K562 (cell line): ENCODE results near the gene GSTO2. TPM values are rescaled to one million over a fixed set of nuclear protein-coding genes. Genes with fewer than 3 reads are reported as not detected.

Experiments used
- ATAC-seq: fragments of 200-7000 bp; cut with Tn5 transposase; 3 replicates; pipeline ENCODE4 v1.9.1; 2020; ENCODE audit warnings: moderate library complexity
- BruUV-seq: library from RNA; stranded (reverse); fragments of 400-500 nt; replicated peaks from 2 replicates; lab custom pipeline; 2021; lab: Mats Ljungman, UMichigan
- CTCF ChIA-PET: fragments of 300-600 bp; formaldehyde crosslinking; extraction: SDS; loops from one replicate; lab custom pipeline; 2021; ENCODE audit warnings: low intra/inter-chr PET ratio; lab: Yijun Ruan, JAX
- POLR2A ChIA-PET: fragments of 300-600, 350-650 bp; sonication (Branson Sonifier 250); formaldehyde crosslinking; extraction: SDS; loops from one replicate; lab custom pipeline; 2021; ENCODE audit warnings: antibody characterized with exemption, inconsistent platforms; lab: Yijun Ruan, JAX
- DNase-seq, 4 experiments: peaks; one replicate each; pipeline versions ENCODE4 v3.0.0 to v3.0.0-alpha.2; 2011 to 2018; ENCODE audit warnings: low spot score in 3 of 4, mixed read lengths in 3 of 4; ENCODE audit errors: extremely low read depth in 1 of 4
- FAIRE-seq: peaks from 2 replicates; lab custom pipeline; 2011; peaks lifted over from hg19 to GRCh38; lab: Jason Lieb, UNC
- H2AFZ ChIP-seq: 2 replicates; pipeline ENCODE4 v1.6.0; 2011; ENCODE audit warnings: low read depth, low read length, control low read depth, inconsistent platforms
- H3K27ac ChIP-seq: fragments of 200-600 bp; 3 replicates; pipeline ENCODE4 v1.8.0; 2011; ENCODE audit warnings: low read depth, mild to moderate bottlenecking, control low read depth, inconsistent platforms, low read length, moderate library complexity, mixed read lengths; ENCODE audit errors: extremely low read depth
- H3K27me3 ChIP-seq, 2 experiments: fragments of 300-600 bp in 1 of 2; 2 replicates in 1 of 2; 3 replicates in 1 of 2; pipeline versions ENCODE4 v1.6.0 to v1.8.0; 2011; ENCODE audit warnings: inconsistent platforms in 2 of 2, low read length in 2 of 2, mild to moderate bottlenecking in 1 of 2, mixed read lengths in 1 of 2, moderate library complexity in 1 of 2; ENCODE audit not compliant: control insufficient read depth in 2 of 2, insufficient read depth in 2 of 2
- H3K36me3 ChIP-seq: fragments of 300-600 bp; 3 replicates; pipeline ENCODE4 v1.8.0; 2011; ENCODE audit warnings: mild to moderate bottlenecking, low read length, inconsistent platforms; ENCODE audit not compliant: control insufficient read depth, insufficient read depth
- H3K4me1 ChIP-seq, 2 experiments: fragments of 200-600 bp in 1 of 2; replicated peaks in 1 of 2; 2 replicates in 1 of 2; 3 replicates in 1 of 2; pipeline versions ENCODE4 v1.5.1 to v1.8.0; 2011; ENCODE audit warnings: inconsistent platforms in 2 of 2, low read length in 2 of 2, mild to moderate bottlenecking in 1 of 2, mixed read lengths in 1 of 2, moderate library complexity in 1 of 2; ENCODE audit not compliant: control insufficient read depth in 2 of 2, insufficient read depth in 2 of 2
- H3K4me2 ChIP-seq: 2 replicates; pipeline ENCODE4 v1.6.1; 2011; ENCODE audit warnings: low read length, control low read depth, inconsistent platforms, mixed read lengths; ENCODE audit not compliant: insufficient read depth
- H3K4me3 ChIP-seq: fragments of 200-600 bp; sonication (generic), shearing (Covaris generic); 2 replicates; pipeline ENCODE4 v1.5.1; 2016; ENCODE audit warnings: control low read depth, inconsistent platforms
- H3K79me2 ChIP-seq: fragments of 200-600 bp; 3 replicates; pipeline ENCODE4 v1.8.0; 2011; ENCODE audit warnings: low read length, inconsistent platforms; ENCODE audit not compliant: control insufficient read depth, insufficient read depth
- H3K9ac ChIP-seq, 2 experiments: 2 replicates each; pipeline versions ENCODE4 v1.6.0 to v1.6.1; 2011; ENCODE audit warnings: low read depth in 2 of 2, low read length in 2 of 2, control low read depth in 1 of 2, inconsistent platforms in 1 of 2, mild to moderate bottlenecking in 1 of 2, mixed read lengths in 1 of 2; ENCODE audit not compliant: insufficient read depth in 1 of 2
- H3K9me1 ChIP-seq: one replicate; pipeline ENCODE4 v1.6.0; 2011; ENCODE audit warnings: inconsistent platforms, mild to moderate bottlenecking, low read length, moderate library complexity; ENCODE audit not compliant: control insufficient read depth, insufficient read depth
- H3K9me3 ChIP-seq: replicated peaks from 2 replicates; pipeline ENCODE4 v1.5.1; 2011; ENCODE audit warnings: low read depth, low read length, inconsistent platforms; ENCODE audit not compliant: control insufficient read depth, insufficient read depth
- H4K20me1 ChIP-seq: replicated peaks from 2 replicates; pipeline ENCODE4 v1.6.1; 2011; ENCODE audit warnings: low read length, inconsistent platforms, mixed read lengths; ENCODE audit not compliant: control insufficient read depth, insufficient read depth
- FIP1L1 ChIP-seq: fragments of 200-400 bp; formaldehyde crosslinking; IDR thresholded peaks from 2 replicates; pipeline ENCODE4 v1.6.1; 2018; ENCODE audit warnings: mild to moderate bottlenecking, low read depth, low read length; ENCODE audit not compliant: poor library complexity, severe bottlenecking
- KAT2B ChIP-seq: IDR thresholded peaks from one replicate; pipeline ENCODE4 v1.6.1; 2012; ENCODE audit warnings: low read depth, mild to moderate bottlenecking, control low read depth, inconsistent platforms, low read length, moderate library complexity
- KLF10 ChIP-seq: fragments of 250-450 bp; sonication (Bioruptor Pico); IDR thresholded peaks from 2 replicates; pipeline ENCODE4 v1.6.1; 2021; ENCODE audit warnings: matching md5 sums
- KLF13 ChIP-seq: fragments of 450-650 bp; IDR thresholded peaks from 2 replicates; pipeline ENCODE4 v1.6.1; 2016; ENCODE audit warnings: missing genetic modification characterization, low read depth, mild to moderate bottlenecking, missing compliant biosample characterization, moderate library complexity, borderline replicate concordance
- MXD1 ChIP-seq: fragments of 250-450 bp; sonication (Bioruptor Pico); IDR thresholded peaks from 2 replicates; pipeline ENCODE4 v1.8.0; 2021; ENCODE audit warnings: borderline replicate concordance, mild to moderate bottlenecking, moderate library complexity; ENCODE audit not compliant: poor library complexity, severe bottlenecking
- MYBL2 ChIP-seq, 2 experiments: fragments of 450-650 bp in 1 of 2; sonication (generic) in 1 of 2; formaldehyde crosslinking in 1 of 2; IDR thresholded peaks; 2 replicates each; pipeline versions ENCODE4 v1.6.1 to v1.8.1; 2017 to 2022; ENCODE audit warnings: borderline replicate concordance in 1 of 2, inconsistent platforms in 1 of 2, low read depth in 1 of 2, mild to moderate bottlenecking in 1 of 2, missing genetic modification reagents in 1 of 2, moderate library complexity in 1 of 2
- PATZ1 ChIP-seq: fragments of 250-450 bp; sonication (Bioruptor Pico); IDR thresholded peaks from 2 replicates; pipeline ENCODE4 v1.5.0; 2020; ENCODE audit warnings: mild to moderate bottlenecking, borderline replicate concordance
- PBX2 ChIP-seq, 2 experiments: IDR thresholded peaks in 1 of 2; conservative IDR thresholded peaks in 1 of 2; 2 replicates each; pipeline ENCODE4 v1.6.1; 2016; ENCODE audit warnings: low read depth in 2 of 2, mild to moderate bottlenecking in 1 of 2, missing compliant biosample characterization in 1 of 2, missing genetic modification characterization in 1 of 2, moderate library complexity in 1 of 2
- TFE3 ChIP-seq: fragments of 450-650 bp; formaldehyde crosslinking; IDR thresholded peaks from 2 replicates; pipeline ENCODE4 v1.4.0; 2020; ENCODE audit warnings: mild to moderate bottlenecking, mixed read lengths
- TSC22D4 ChIP-seq: fragments of 450-650 bp; IDR thresholded peaks from 2 replicates; pipeline ENCODE4 v1.6.1; 2016; ENCODE audit warnings: missing genetic modification characterization, missing biosample characterization, control low read depth
- ZFP30 ChIP-seq: fragments of 250-450 bp; sonication (Bioruptor Pico); IDR thresholded peaks from 2 replicates; pipeline ENCODE4 v1.8.0; 2022; ENCODE audit warnings: moderate library complexity, mild to moderate bottlenecking, inconsistent platforms, borderline replicate concordance
- ZNF586 ChIP-seq: fragments of 450-650 bp; formaldehyde crosslinking; conservative IDR thresholded peaks from 2 replicates; pipeline ENCODE4 v1.4.0; 2020; ENCODE audit warnings: mild to moderate bottlenecking, moderate library complexity
- ZNF766 ChIP-seq: fragments of 200-800 bp; sonication (Bioruptor generic); conservative IDR thresholded peaks from 2 replicates; pipeline ENCODE4 v1.6.1; 2016; ENCODE audit warnings: missing genetic modification characterization, missing compliant biosample characterization
- ZZZ3 ChIP-seq: fragments of 450-650 bp; IDR thresholded peaks from 2 replicates; pipeline ENCODE4 v1.6.1; 2016; ENCODE audit warnings: antibody characterized with exemption, mild to moderate bottlenecking, moderate library complexity
- WGBS: fragments of 100-300 bp; shearing (Covaris generic); methylation state at CpG from one replicate; pipeline ENCODE4 v1.1.6; 2016; ENCODE audit warnings: low coverage, mixed read lengths; ENCODE audit not compliant: insufficient coverage; ENCODE audit errors: missing lambda C conversion rate; 5-methylcytosine and 5-hydroxymethylcytosine counted together
- in situ Hi-C: fragments of 300-500 bp; cut with MboI; formaldehyde crosslinking; loops from 4 replicates; pipeline ENCODE4 v1.15.0; 2018; ENCODE audit warnings: inconsistent platforms, mixed read lengths
- intact Hi-C: fragments of 100-400 bp; cut with micrococcal nuclease; formaldehyde crosslinking; loops from 2 replicates; pipeline ENCODE4 v1.14.2; 2022
- polyA plus RNA-seq, 8 experiments: library from polyadenylated mRNA; depleted of rRNA in 4 of 8; stranded (reverse) in 5 of 8; unstranded in 3 of 8; fragments of >200 nt; fragmentation: Nextera tagmentation in 2 of 8; fragmentation: Illumina TruSeq in 1 of 8; extraction: Ambion mirVana in 2 of 8; extraction: Trizol in 1 of 8; gene quantifications; 2 replicates each; pipeline versions ENCODE4 v1.2.1 to v1.2.3, GENCODE V29; 2011 to 2014; ENCODE audit warnings: inconsistent platforms in 1 of 8, missing spikeins in 1 of 8
- total RNA-seq, 7 experiments: library from RNA; depleted of rRNA in 6 of 7; stranded (reverse); fragments of >200 nt in 6 of 7; fragmentation: Illumina TruSeq in 2 of 7; extraction: Trizol in 2 of 7; gene quantifications; 2 replicates each; pipeline versions ENCODE4 v1.2.1 to v1.2.3, GENCODE V29; 2011 to 2021; ENCODE audit warnings: low replicate concordance in 1 of 7

The GSTO2 gene
- total and polyA plus RNA-seq, 9 of the 15 experiments (the other 6 are each of a cell fraction or from before 2014, with no cell fraction given): 0.18 to 1.8 (median 0.90) TPM

- CTCF ChIA-PET: no interaction called here
- Histone ChIP-seq H2AFZ (no peak overlapping the region), H3K4me2 (0 out of 2 replicates have a peak overlapping the region, but pooled peaks have one; percentile 70), H3K9me3 (no peaks in the 10 kb centered on the region), H3K4me3 (no peak overlapping the region), H3K79me2 (peaks cover 100% of the 10 kb centered on the region), H3K27me3 (no peaks in the 10 kb centered on the region), H3K36me3 (peaks cover 84% of the 10 kb centered on the region), H3K27ac (peak overlapping the region; percentile 22; the same call in 1 of the 3 replicates), H3K9me1 (peaks cover 19% of the 10 kb centered on the region), H3K4me1 (peaks cover 58 to 61% of the 10 kb centered on the region in 2 experiments), H4K20me1 (peaks cover 73% of the 10 kb centered on the region), H3K9ac (peak overlapping the region in 1 of 2 experiments; percentile 79; a peak in 2 of 4 replicates)
- FAIRE-seq: no peak
- POLR2A ChIA-PET: interaction anchor here (1.3 kb wide), 1 partner anchor 17 kb away, joined by 7 read pairs; no protein-coding TSS in a partner anchor
- 33% methylated on average over 1 of the region's 3 CpGs for WGBS
- no peak for ATAC-seq
- DNase-seq: no peak
- no TSS peak for BruUV-seq
- in situ Hi-C loops: no loop called here
- intact Hi-C loops: no loop called here
- no peak for TF ChIP-seq ZNF766 (CRISPR knock-in tag)
- no peak for TF ChIP-seq TFE3
- no peak for TF ChIP-seq MXD1
- TF ChIP-seq MYBL2 (IDR thresholded peaks at IDR 0.05; ENCODE audit: low read depth): no peak
- no peak for TF ChIP-seq MYBL2 (CRISPR knock-in tag; IDR thresholded peaks at IDR 0.05; ENCODE audit: borderline replicate concordance)
- TF ChIP-seq PATZ1: no peak
- TF ChIP-seq KAT2B: no peak
- no peak for TF ChIP-seq ZFP30 (CRISPR knock-in tag)
- TF ChIP-seq FIP1L1: no peak
- no peak for TF ChIP-seq ZZZ3
- no peak for TF ChIP-seq KLF13 (tag)
- no peak for TF ChIP-seq KLF10 (CRISPR knock-in tag)
- no peak for TF ChIP-seq ZNF586 (CRISPR knock-in tag)
- TF ChIP-seq PBX2 (CRISPR knock-in tag; IDR thresholded peaks at IDR 0.05; ENCODE audit: low read depth): no peak
- no peak for TF ChIP-seq PBX2 (tag; conservative IDR thresholded peaks at IDR 0.05; ENCODE audit: low read depth)
- no peak for TF ChIP-seq TSC22D4
Observed at GRCh38 chr10:104328646-104328895, 59.6 kb downstream of the GSTO2 start.
